Measurements from ENCODE around the gene FBN1. TPM values are rescaled to one million over a fixed set of nuclear protein-coding genes. Genes with fewer than 3 reads are reported as not detected.
A peak's percentile ranks its signal among the peaks of the same experiment; 100 is the strongest.

Gene FBN1
- total RNA-seq, 1 experiment from 2014 or later = 17.2 TPM

GRCh38 chr15:48400086-48400485 lies 245.4 kb downstream of the FBN1 start:
- in situ Hi-C loops (cut with HindIII; ENCODE audit: low sequenced_read_pairs) = no loop called here
- no peak for DNase-seq (ENCODE audit: low spot score)

DNA sequence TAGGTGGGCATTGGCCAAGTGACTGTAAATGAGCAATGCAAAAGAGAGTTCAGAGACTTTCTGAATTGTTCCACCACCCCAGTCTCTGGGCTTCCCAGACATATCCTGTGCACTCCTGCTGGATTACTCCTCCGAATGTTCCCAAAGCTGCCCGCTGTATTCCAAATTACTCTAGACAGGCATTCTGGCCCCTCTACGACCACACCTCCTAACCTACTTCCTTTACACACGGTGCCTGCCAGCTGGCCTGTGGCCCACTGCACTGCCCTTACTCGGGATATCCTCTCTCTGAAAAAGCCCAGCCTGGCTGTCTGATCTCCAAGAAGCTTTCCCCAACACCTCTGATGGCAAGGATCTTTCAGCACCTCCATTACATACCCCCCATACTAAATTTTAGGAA lies 247.7 kb downstream of the FBN1 start:
- in situ Hi-C loops (cut with HindIII; ENCODE audit: low sequenced_read_pairs) = no loop called here
- DNase-seq (ENCODE audit: low spot score) = no peak

GRCh38 chr15:48396020-48396419 lies 249.5 kb downstream of the FBN1 start:
- in situ Hi-C loops (cut with HindIII; ENCODE audit: low sequenced_read_pairs) = no loop called here
- DNase-seq (ENCODE audit: low spot score) = no peak

DNA sequence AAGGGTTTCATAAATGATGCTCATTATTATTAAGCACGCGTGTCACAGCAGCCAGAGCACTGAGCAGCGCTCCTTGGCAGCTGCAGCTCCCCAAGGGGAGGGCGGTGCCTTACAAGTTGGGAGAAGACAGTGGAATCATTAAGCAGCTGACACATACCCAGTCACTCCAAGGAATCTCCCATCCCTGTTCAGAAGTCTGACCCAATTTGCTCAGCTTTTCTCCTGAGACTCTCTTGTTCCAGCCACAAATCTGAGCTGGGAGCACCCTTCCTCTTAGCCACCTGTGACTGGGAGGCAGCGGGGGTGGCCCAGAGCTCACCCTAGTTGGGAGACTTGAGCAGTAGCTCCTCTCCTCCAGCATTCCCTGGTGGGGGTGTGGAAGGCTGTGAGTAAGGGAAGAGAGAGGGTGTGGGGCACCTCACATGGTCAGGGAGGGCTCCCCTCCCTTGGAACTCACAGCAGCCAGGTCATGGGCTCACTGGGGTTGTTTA lies 249.9 kb downstream of the FBN1 start:
- no peak for DNase-seq (ENCODE audit: low spot score)
- in situ Hi-C loops (cut with HindIII; ENCODE audit: low sequenced_read_pairs) = no loop called here

GRCh38 chr15:48394970-48395369 lies 250.5 kb downstream of the FBN1 start:
- DNase-seq (ENCODE audit: low spot score) = no peak
- in situ Hi-C loops (cut with HindIII; ENCODE audit: low sequenced_read_pairs) = no loop called here

- peak; percentile 42 for DNase-seq (ENCODE audit: low spot score)
- in situ Hi-C loops (cut with HindIII; ENCODE audit: low sequenced_read_pairs) = no loop called here
These were observed 251.6 kb downstream of the FBN1 start for GRCh38 chr15:48393645-48394506.

- in situ Hi-C loops (cut with HindIII; ENCODE audit: low sequenced_read_pairs) = no loop called here
These were observed 253.2 kb downstream of the FBN1 start for GRCh38 chr15:48392356-48392755.

GRCh38 chr15:48391950-48392349 lies 253.6 kb downstream of the FBN1 start:
- DNase-seq (ENCODE audit: low spot score) = no peak
- in situ Hi-C loops (cut with HindIII; ENCODE audit: low sequenced_read_pairs) = no loop called here

More at GRCh38 chr15:48392356-48392755, 253.2 kb downstream of the FBN1 start:
- DNase-seq (ENCODE audit: low spot score) = peak; percentile 3

GRCh38 chr15:48389691-48390143 lies 255.8 kb downstream of the FBN1 start:
- in situ Hi-C loops (cut with HindIII; ENCODE audit: low sequenced_read_pairs) = no loop called here
- no peak for DNase-seq (ENCODE audit: low spot score)

DNA sequence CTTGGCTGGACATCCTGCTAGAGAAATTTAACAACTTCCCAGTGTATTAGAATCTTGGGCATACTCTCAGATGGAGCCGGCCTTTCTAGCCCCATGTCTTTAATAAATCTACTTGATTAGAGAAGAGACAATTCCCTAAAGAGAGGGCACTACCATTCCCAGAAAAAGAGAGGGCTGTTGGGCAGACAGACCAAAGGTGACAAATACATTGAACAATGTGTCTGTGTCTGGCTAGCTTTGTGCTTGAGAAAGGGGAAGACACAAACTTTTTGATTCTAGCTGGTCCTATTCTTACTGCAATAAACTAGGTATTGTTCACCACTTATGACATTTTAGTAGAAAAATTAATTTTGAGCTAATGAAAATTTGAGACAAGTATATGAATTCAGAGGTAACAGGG lies 256.6 kb downstream of the FBN1 start:
- DNase-seq (ENCODE audit: low spot score) = no peak
- in situ Hi-C loops (cut with HindIII; ENCODE audit: low sequenced_read_pairs) = no loop called here

DNA sequence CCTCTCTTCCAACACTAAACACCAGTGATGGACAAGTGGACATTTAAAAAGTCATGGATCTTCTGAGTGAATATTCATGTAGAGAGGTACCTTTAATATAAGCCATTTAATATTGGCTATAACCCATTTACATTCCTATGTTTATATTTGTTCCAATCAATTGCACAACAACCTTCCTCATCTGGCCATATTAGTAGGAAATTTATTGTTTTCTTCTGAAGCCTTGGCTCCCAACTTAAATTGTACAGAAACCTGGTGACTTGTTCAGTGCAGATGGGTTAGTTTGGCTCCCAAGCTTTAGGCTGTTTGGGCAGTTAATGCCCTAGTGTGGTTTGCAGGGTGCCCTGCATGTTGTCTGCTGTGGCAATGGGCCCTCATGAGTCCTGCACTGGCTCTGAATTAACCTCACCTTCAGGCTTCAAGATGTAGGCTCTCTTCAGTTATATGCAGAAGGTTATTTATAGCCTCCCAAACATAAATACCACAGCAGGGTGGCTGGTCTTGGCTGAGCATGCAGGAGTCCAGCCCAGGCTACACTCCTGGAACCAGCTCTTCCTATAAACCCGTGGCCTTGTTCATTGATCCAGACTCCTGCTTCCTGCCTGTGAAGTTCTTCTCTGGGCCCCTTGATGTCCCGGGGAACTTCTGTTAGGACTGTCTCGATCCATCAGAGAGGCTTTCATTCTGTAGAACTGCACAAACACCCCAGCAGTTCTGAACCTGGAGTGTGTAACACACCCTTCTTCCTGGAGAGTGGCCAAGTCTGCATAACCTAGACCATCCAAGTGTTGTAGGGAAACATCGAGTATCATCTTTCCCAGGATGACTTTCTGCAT lies 257.3 kb downstream of the FBN1 start:
- no peak for DNase-seq (ENCODE audit: low spot score)
- in situ Hi-C loops (cut with HindIII; ENCODE audit: low sequenced_read_pairs) = no loop called here

DNA sequence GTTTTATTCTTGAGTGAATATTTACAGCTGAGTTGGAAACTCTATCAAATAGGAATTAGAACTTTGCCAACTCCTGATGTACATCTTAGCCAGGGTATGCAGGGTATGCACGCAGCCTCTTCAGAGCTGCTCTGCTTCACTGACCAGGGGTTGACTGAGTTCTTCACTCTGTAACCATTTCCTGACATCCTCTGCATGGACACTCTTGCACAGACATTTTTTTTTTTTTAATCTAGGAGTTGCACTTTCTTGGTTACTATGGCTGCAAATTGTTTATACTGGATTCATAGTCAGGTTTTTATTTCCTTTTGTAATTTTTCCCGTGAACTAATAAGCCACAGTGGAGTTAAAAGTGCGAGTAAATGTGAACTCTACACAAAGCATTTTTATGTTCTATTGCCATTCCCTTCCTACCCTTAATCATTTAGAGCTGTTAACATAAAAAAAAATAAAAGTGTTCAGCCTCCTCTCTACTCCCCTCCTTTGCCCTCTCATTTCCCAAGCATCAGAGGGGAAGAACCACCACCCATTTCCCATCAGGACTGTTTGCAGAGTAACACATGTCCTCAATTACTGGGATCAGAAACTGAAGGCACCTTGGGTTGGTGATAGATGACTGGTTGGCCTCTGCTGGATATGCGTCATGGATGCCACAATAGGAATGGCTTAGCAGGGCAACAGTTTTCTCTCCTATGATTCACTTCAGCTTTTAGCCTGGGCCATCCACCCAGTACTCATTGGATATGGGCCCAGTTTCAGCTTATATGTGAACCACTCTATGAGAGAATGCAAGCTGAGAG lies 260.3 kb downstream of the FBN1 start:
- in situ Hi-C loops (cut with HindIII; ENCODE audit: low sequenced_read_pairs) = no loop called here
- no peak for DNase-seq (ENCODE audit: low spot score)

- in situ Hi-C loops (cut with HindIII; ENCODE audit: low sequenced_read_pairs) = no loop called here
- no peak for DNase-seq (ENCODE audit: low spot score)
These were observed 260.9 kb downstream of the FBN1 start for GRCh38 chr15:48384616-48385015.

DNA sequence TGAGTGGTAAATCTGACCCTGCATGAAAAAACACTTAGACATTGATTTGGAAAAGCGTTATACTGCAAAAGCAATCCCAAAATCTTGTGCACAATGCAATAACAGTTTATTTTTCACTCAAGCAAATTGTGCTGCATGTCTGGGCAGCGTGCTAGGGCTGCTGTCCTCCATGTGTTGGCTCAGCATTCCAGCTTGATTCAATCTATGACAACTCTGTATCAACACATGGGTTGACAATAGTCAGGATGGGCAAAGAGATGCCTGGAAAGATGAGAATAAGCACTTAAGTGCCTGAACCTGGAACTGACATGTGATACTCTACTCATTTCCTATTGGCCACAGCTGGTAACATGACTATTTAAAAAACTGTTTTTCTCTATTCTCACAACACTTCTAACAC lies 262.5 kb downstream of the FBN1 start:
- DNase-seq (ENCODE audit: low spot score) = no peak
- in situ Hi-C loops (cut with HindIII; ENCODE audit: low sequenced_read_pairs) = no loop called here

DNA sequence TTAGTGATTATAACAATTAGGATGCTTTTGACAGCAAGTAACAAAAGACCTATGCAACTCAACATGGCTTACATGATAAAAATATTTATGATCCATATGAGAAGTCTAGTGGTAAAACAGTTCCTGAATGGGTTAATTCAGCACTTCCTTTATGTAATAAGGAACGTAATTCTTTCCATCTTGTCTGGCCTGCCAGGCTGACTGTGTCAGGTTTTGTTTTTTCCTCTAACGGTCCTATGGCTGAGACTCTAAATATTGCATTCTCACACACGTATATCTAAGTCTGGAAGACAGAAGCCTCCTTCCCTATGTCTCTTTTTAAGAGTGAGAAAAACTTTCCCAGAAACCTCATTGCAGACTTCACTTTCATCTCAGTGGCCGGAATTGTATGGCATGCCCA lies 263.6 kb downstream of the FBN1 start:
- DNase-seq (ENCODE audit: low spot score) = no peak
- in situ Hi-C loops (cut with HindIII; ENCODE audit: low sequenced_read_pairs) = no loop called here

DNA sequence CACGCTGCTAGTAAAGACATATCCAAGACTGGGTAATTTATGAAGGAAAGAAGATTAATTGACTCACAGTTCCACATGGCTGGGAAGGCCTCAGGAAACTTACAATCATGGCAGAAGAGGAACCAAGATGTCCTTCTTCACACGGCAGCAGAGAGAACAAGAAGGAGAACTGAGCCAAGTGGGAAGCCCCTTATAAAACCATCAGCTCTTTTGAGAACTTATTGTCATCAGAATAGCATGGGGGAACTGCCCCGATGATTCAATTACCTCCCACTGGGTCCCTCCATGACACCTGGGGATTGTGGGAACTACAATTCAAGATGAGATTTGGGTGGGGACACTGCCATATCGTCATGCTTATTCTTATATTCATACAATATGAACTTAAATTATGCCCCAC lies 265.3 kb downstream of the FBN1 start:
- no peak for DNase-seq (ENCODE audit: low spot score)

GRCh38 chr15:48375767-48376166 lies 269.7 kb downstream of the FBN1 start:
- in situ Hi-C loops (cut with HindIII; ENCODE audit: low sequenced_read_pairs) = no loop called here
- DNase-seq (ENCODE audit: low spot score) = no peak

More for the DNA sequence above, 265.3 kb downstream of the FBN1 start:
- in situ Hi-C loops (cut with HindIII; ENCODE audit: low sequenced_read_pairs) = no loop called here

- in situ Hi-C loops (cut with HindIII; ENCODE audit: low sequenced_read_pairs) = no loop called here
- DNase-seq (ENCODE audit: low spot score) = no peak
These were observed 271.0 kb downstream of the FBN1 start for GRCh38 chr15:48374472-48374871.

DNA sequence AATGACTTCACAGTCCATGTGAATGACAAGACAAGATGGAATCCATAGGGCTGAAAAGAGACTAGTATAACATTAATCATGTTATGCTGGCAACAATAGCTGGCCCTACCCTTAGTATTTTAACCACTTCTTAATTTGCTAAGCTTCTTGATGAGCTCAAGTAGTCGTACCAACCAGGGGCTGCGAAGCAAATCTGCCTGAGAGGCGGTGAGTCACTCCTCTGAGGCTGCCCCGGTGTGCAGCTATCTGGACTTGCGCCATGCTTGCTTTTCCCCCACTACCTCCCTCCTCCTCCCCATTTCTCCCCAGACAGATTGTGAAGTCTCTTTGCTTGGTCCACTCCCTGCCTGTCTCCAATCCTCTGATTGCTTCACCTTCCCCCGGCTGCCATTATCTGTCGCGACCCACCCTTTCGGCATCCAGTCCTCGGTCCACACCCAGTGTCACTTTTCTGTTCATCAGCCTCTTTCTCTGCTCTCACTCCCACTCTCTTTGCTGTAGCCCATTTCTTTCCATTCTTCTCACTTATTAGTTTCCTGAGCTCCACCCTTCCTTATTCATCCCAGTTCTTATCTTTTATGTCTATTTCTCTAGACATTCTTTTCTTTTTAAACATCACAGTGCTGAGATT lies 271.6 kb downstream of the FBN1 start:
- no peak for DNase-seq (ENCODE audit: low spot score)
- in situ Hi-C loops (cut with HindIII; ENCODE audit: low sequenced_read_pairs) = no loop called here

All from G401 (cell line).